Memory B cell (primary cell): Measurements from ENCODE around the gene KCTD16.

Experiments used
- ATAC-seq: fragments of 150-1000 bp; cut with Tn5 transposase; 2 replicates; pipeline ENCODE4 v1.10.0; 2021; ENCODE audit warnings: low read depth, mild to moderate bottlenecking, moderate library complexity
- DNase-seq, 2 donors: peaks; one replicate each; pipeline ENCODE4 v3.0.0; 2022; ENCODE audit warnings: low spot score in 2 of 2
- H3K27ac Mint-ChIP-seq: one replicate; pipeline ENCODE4 v1.8.0; 2022; ENCODE audit warnings: mild to moderate bottlenecking, moderate library complexity, mixed read lengths
- H3K27me3 Mint-ChIP-seq: one replicate; pipeline ENCODE4 v1.8.0; 2022; ENCODE audit warnings: mixed read lengths
- H3K36me3 Mint-ChIP-seq: one replicate; pipeline ENCODE4 v1.8.0; 2022; ENCODE audit warnings: mild to moderate bottlenecking, mixed read lengths
- H3K4me1 Mint-ChIP-seq: one replicate; pipeline ENCODE4 v1.8.0; 2022; ENCODE audit warnings: mixed read lengths
- H3K4me3 Mint-ChIP-seq: one replicate; pipeline ENCODE4 v1.8.0; 2022; ENCODE audit warnings: mild to moderate bottlenecking, moderate library complexity, mixed read lengths
- H3K9me3 Mint-ChIP-seq: one replicate; pipeline ENCODE4 v1.8.0; 2022; ENCODE audit warnings: mixed read lengths

The KCTD16 gene

DNA sequence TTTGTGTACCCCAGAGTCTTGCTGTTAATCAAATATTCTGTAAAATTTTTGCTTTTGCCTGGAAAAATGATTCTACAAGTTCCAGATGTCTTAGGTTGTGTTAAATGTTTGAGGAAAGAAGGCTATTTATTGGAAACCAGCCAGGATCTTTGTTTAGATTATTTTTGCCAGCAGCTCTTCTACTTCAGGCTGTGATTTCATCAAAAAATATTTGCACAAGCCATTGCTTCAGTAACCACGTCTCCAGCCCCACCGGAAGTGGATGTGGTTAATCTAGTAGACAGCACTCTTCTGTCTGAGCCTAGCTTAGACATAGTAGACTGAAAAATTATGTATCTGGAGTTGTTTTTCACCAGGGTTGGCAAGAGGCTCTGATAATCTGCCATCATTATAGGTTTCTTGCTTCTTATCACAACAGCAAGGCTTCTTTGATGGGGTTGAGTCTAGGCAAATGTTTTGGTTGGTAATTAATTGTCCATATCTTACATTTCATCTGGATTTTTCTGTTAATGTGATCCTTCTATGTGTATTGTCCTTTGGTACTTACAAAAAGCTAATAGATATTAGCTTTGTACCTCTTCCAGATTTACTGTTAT, 17.1 kb downstream of the KCTD16 start:
- ATAC-seq (peak; percentile 78), DNase-seq (peak; percentile 35 to 62)
- Mint-ChIP-seq H3K36me3 (no peaks in the 10 kb centered on the region), H3K4me3 (peak overlapping the region; percentile 24), H3K27ac (peak overlapping the region; percentile 68), H3K4me1 (peaks cover 37% of the 10 kb centered on the region), H3K27me3 (no peaks in the 10 kb centered on the region), H3K9me3 (no peaks in the 10 kb centered on the region)

GRCh38 chr5:144189800-144190429, 19.2 kb downstream of the KCTD16 start:
- peak in 1 of 2 donors; percentile 39 for DNase-seq
- peaks cover 35% of the 10 kb centered on the region for H3K4me1 Mint-ChIP-seq
- peak overlapping the region; percentile 68 for H3K27ac Mint-ChIP-seq
- no peaks in the 10 kb centered on the region for H3K9me3 Mint-ChIP-seq
- peak overlapping the region; percentile 49 for H3K4me3 Mint-ChIP-seq
- H3K27me3 Mint-ChIP-seq = no peaks in the 10 kb centered on the region
- H3K36me3 Mint-ChIP-seq = no peaks in the 10 kb centered on the region
- peak; percentile 70 for ATAC-seq

- Mint-ChIP-seq H3K27me3 (no peaks in the 10 kb centered on the region), H3K36me3 (no peaks in the 10 kb centered on the region), H3K9me3 (no peaks in the 10 kb centered on the region), H3K4me1 (peaks cover 35% of the 10 kb centered on the region), H3K4me3 (peak overlapping the region; percentile 25), H3K27ac (no peak overlapping the region)
- DNase-seq = no peak
- ATAC-seq = no peak
Measured at GRCh38 chr5:144191531-144191930, 20.9 kb downstream of the KCTD16 start.

GRCh38 chr5:144191998-144192397, 21.3 kb downstream of the KCTD16 start:
- no peak overlapping the region for H3K4me3 Mint-ChIP-seq
- ATAC-seq = peak; percentile 76
- no peak overlapping the region for H3K27ac Mint-ChIP-seq
- H3K9me3 Mint-ChIP-seq = no peaks in the 10 kb centered on the region
- DNase-seq = peak in 1 of 2 donors; percentile 65
- no peaks in the 10 kb centered on the region for H3K36me3 Mint-ChIP-seq
- H3K4me1 Mint-ChIP-seq = peaks cover 35% of the 10 kb centered on the region
- H3K27me3 Mint-ChIP-seq = no peaks in the 10 kb centered on the region

GRCh38 chr5:144192661-144193060, 22.0 kb downstream of the KCTD16 start:
- DNase-seq = no peak
- Mint-ChIP-seq H3K9me3 (no peaks in the 10 kb centered on the region), H3K4me1 (peaks cover 30% of the 10 kb centered on the region), H3K36me3 (no peaks in the 10 kb centered on the region), H3K27ac (no peak overlapping the region), H3K4me3 (no peak overlapping the region), H3K27me3 (no peaks in the 10 kb centered on the region)
- no peak for ATAC-seq

DNA sequence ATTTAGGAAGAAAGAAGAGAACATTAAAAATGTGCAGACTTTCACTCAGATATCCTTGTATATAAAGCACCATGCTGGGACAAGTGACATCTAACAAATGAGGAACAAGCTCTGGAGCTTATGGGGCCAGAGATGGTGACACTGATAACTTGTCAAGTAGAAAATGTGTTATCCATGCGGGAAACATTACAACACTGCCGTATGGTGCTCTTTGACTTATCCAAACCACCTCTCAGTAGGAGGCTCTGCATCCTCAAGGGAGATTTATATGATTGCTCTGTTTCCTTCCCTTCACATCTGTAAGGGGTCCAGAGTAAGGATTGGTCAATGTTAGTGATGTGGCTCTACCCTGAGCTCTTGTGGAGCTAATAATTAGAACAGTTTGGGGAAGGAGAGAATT, 23.5 kb downstream of the KCTD16 start:
- H3K9me3 Mint-ChIP-seq = no peaks in the 10 kb centered on the region
- H3K36me3 Mint-ChIP-seq = no peaks in the 10 kb centered on the region
- H3K27me3 Mint-ChIP-seq = peaks cover 3% of the 10 kb centered on the region
- no peak overlapping the region for H3K27ac Mint-ChIP-seq
- ATAC-seq = no peak
- no peak for DNase-seq
- H3K4me3 Mint-ChIP-seq = no peak overlapping the region
- H3K4me1 Mint-ChIP-seq = peaks cover 16% of the 10 kb centered on the region

GRCh38 chr5:144195448-144195847, 24.8 kb downstream of the KCTD16 start:
- no peaks in the 10 kb centered on the region for H3K36me3 Mint-ChIP-seq
- peaks cover 7% of the 10 kb centered on the region for H3K4me1 Mint-ChIP-seq
- H3K9me3 Mint-ChIP-seq = no peaks in the 10 kb centered on the region
- ATAC-seq = no peak
- no peak for DNase-seq
- H3K4me3 Mint-ChIP-seq = no peak overlapping the region
- peaks cover 5% of the 10 kb centered on the region for H3K27me3 Mint-ChIP-seq
- no peak overlapping the region for H3K27ac Mint-ChIP-seq

- peaks cover 8% of the 10 kb centered on the region for H3K27me3 Mint-ChIP-seq
- DNase-seq (no peak), ATAC-seq (no peak)
- H3K9me3 Mint-ChIP-seq = no peaks in the 10 kb centered on the region
- H3K36me3 Mint-ChIP-seq = no peaks in the 10 kb centered on the region
- H3K4me1 Mint-ChIP-seq = peaks cover under 1% of the 10 kb centered on the region
- H3K4me3 Mint-ChIP-seq = no peak overlapping the region
- H3K27ac Mint-ChIP-seq = no peak overlapping the region
Measured at GRCh38 chr5:144196612-144197011, 25.9 kb downstream of the KCTD16 start.

- Mint-ChIP-seq H3K27ac (no peak overlapping the region), H3K36me3 (no peaks in the 10 kb centered on the region), H3K4me1 (no peaks in the 10 kb centered on the region), H3K4me3 (no peak overlapping the region), H3K27me3 (peaks cover 11% of the 10 kb centered on the region), H3K9me3 (no peaks in the 10 kb centered on the region)
- no peak for DNase-seq
- no peak for ATAC-seq
Measured at GRCh38 chr5:144198386-144198785, 27.7 kb downstream of the KCTD16 start.

- no peaks in the 10 kb centered on the region for H3K36me3 Mint-ChIP-seq
- H3K27me3 Mint-ChIP-seq = peaks cover 24% of the 10 kb centered on the region
- DNase-seq = no peak
- no peak overlapping the region for H3K27ac Mint-ChIP-seq
- no peak for ATAC-seq
- no peak overlapping the region for H3K4me3 Mint-ChIP-seq
- H3K4me1 Mint-ChIP-seq = peaks cover 2% of the 10 kb centered on the region
- no peaks in the 10 kb centered on the region for H3K9me3 Mint-ChIP-seq
Measured at GRCh38 chr5:144201588-144201987, 30.9 kb downstream of the KCTD16 start.

GRCh38 chr5:144202072-144202471, 31.4 kb downstream of the KCTD16 start:
- Mint-ChIP-seq H3K36me3 (no peaks in the 10 kb centered on the region), H3K27me3 (peaks cover 24% of the 10 kb centered on the region), H3K9me3 (no peaks in the 10 kb centered on the region), H3K4me1 (peaks cover 2% of the 10 kb centered on the region), H3K27ac (no peak overlapping the region), H3K4me3 (no peak overlapping the region)
- ATAC-seq (no peak), DNase-seq (no peak)

- H3K27me3 Mint-ChIP-seq = peaks cover 24% of the 10 kb centered on the region
- H3K36me3 Mint-ChIP-seq = no peaks in the 10 kb centered on the region
- H3K4me1 Mint-ChIP-seq = peaks cover 2% of the 10 kb centered on the region
- no peaks in the 10 kb centered on the region for H3K9me3 Mint-ChIP-seq
- no peak for ATAC-seq
- H3K27ac Mint-ChIP-seq = no peak overlapping the region
- no peak for DNase-seq
- no peak overlapping the region for H3K4me3 Mint-ChIP-seq
Measured at GRCh38 chr5:144202726-144203125, 32.1 kb downstream of the KCTD16 start.

DNA sequence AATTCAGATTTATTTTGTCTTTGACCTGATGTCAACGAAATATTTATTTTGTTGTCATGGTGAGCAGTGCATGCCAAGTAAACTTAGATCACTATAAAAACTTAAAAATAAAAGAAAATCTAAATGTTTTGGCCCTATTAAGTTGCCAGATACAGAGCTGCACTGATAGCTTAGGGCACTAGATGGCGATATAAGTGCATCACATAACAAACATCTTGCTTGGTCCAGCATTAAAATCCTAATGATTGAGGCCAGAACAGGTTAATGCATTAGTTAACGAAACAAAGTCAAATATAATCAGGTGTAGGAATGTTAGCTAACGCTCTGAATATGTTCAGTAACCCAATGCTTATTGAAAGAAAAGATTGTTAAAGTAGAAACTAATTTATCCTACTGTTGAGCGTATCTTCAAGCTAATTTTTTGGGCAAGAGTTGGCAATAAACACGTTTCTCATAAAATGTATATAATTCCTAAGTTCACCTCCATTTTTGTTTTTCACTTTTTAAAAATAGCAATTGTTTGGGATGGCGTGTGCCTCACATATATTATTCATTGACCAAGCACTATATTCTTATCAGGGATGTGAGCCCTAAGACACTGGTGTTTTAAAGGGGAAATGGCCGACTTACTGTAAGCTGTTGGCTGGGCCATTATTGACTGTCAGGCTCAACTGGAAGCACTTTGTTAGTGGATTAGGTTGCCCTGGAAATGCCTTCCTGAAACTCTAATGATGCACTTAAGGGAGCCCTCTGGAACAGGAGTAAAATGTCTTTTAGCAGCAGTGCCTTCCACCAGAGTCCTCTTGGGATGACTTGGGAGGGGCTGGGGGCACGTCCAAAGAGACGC, 33.3 kb downstream of the KCTD16 start:
- DNase-seq (peak in 1 of 2 donors; percentile 39), ATAC-seq (peak; percentile 65)
- Mint-ChIP-seq H3K9me3 (no peaks in the 10 kb centered on the region), H3K4me1 (peaks cover 2% of the 10 kb centered on the region), H3K27me3 (peaks cover 23% of the 10 kb centered on the region), H3K4me3 (no peak overlapping the region), H3K36me3 (no peaks in the 10 kb centered on the region), H3K27ac (no peak overlapping the region)

DNA sequence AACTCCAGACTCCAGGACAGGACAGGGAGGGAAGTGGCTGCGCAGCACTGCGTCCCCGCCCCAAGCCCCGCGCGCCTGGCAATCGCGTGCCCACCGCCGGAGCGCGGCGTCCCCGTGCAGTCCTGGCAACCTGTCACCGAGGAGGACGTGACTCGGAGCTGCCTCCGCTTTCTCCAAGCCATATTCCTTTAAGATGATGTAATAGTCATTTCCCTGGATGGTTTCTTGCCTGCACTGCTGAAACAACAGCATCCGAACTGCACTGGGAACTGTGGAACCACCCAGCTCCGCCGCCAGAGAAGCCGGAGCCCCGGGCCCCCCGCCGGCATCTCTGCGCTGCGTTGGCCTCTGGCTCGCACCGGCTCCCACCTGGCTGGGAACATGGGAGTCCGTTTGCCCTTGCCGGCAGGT, 34.5 kb downstream of the KCTD16 start:
- ATAC-seq (no peak), DNase-seq (no peak)
- H3K4me1 Mint-ChIP-seq = peaks cover 2% of the 10 kb centered on the region
- H3K27me3 Mint-ChIP-seq = peaks cover 22% of the 10 kb centered on the region
- no peak overlapping the region for H3K27ac Mint-ChIP-seq
- H3K9me3 Mint-ChIP-seq = no peaks in the 10 kb centered on the region
- no peak overlapping the region for H3K4me3 Mint-ChIP-seq
- no peaks in the 10 kb centered on the region for H3K36me3 Mint-ChIP-seq
